Gastrocnemius medialis (tissue), 4 donors: ENCODE measurements around the gene RNF215. TPM values are rescaled to one million over a fixed set of nuclear protein-coding genes. Genes with fewer than 3 reads are reported as not detected.

ENCODE experiments used
- ATAC-seq, 2 donors: fragments of 150-250 bp; one replicate each; pipeline ENCODE4 v1.9.1; 2016
- DNase-seq, 2 donors: peaks; one replicate each; pipeline ENCODE4 v3.0.0-alpha.2; 2019
- H3K27ac ChIP-seq, 4 donors: fragments of 200-600 bp; sonication (generic); 1 replicate in 1 of 4; 2 replicates in 3 of 4; pipeline ENCODE4 v1.5.1; 2016 to 2018; ENCODE audit warnings: mild to moderate bottlenecking in 2 of 4, moderate library complexity in 1 of 4
- H3K27me3 ChIP-seq, 3 donors: fragments of 200-600 bp; sonication (generic) in 2 of 3; 1 replicate in 1 of 3; 2 replicates in 2 of 3; pipeline versions ENCODE4 v1.5.1 to v1.6.0; 2016 to 2019; ENCODE audit warnings: mild to moderate bottlenecking in 1 of 3, moderate library complexity in 1 of 3
- H3K36me3 ChIP-seq, 2 donors: fragments of 200-600 bp; sonication (generic) in 1 of 2; one replicate each; pipeline ENCODE4 v1.5.1; 2017 to 2018
- H3K4me1 ChIP-seq, 2 donors: fragments of 200-600 bp; sonication (generic) in 1 of 2; one replicate each; pipeline ENCODE4 v1.5.1; 2016 to 2017; ENCODE audit warnings: mild to moderate bottlenecking in 2 of 2
- H3K4me3 ChIP-seq, 4 donors: fragments of 200-600 bp; sonication (generic) in 3 of 4; 1 replicate in 1 of 4; 2 replicates in 3 of 4; pipeline ENCODE4 v1.5.1; 2016 to 2019; ENCODE audit warnings: mild to moderate bottlenecking in 2 of 4
- H3K9me3 ChIP-seq, 3 donors: fragments of 200-600 bp; sonication (generic) in 2 of 3; 1 replicate in 1 of 3; 2 replicates in 2 of 3; pipeline ENCODE4 v1.5.1; 2016 to 2019
- POLR2A ChIP-seq, 2 donors: fragments of 450-650 bp; IDR thresholded peaks; one replicate each; pipeline ENCODE4 v1.6.1; 2017; ENCODE audit warnings: antibody characterized with exemption in 2 of 2, mild to moderate bottlenecking in 2 of 2, moderate library complexity in 2 of 2
- in situ Hi-C, 4 donors: fragments of 200-750 bp; cut with MboI; loops; one replicate each; pipeline versions ENCODE4 v1.15.0 to v1.8.0; 2017; ENCODE audit warnings: low sequenced_read_pairs in 4 of 4
- intact Hi-C: fragments of 100-400 bp; cut with DNase I; formaldehyde crosslinking; loops from one replicate; pipeline ENCODE4 v1.15.1; 2023; ENCODE audit warnings: low total_unique reads
- total RNA-seq, 4 donors: library from RNA; depleted of rRNA; stranded (reverse); fragments of >200 nt; gene quantifications; one replicate each; pipeline versions ENCODE4 v1.1.0 to v1.2.3, GENCODE V29; 2016
- TF ChIP-seq, protein P1 (sequence below), 5 experiments: fragments of 450-650 bp in 3 of 5; fragments of 200-600 bp in 2 of 5; sonication (generic) in 2 of 5; IDR thresholded peaks in 4 of 5; conservative IDR thresholded peaks in 1 of 5; 1 replicate in 4 of 5; 2 replicates in 1 of 5; pipeline ENCODE4 v1.5.1; 2016 to 2019; ENCODE audit warnings: antibody characterized with exemption in 5 of 5, mild to moderate bottlenecking in 3 of 5, moderate library complexity in 3 of 5

Gene RNF215
- total RNA-seq, 4 donors from 2014 or later, result 4.7 to 11.2 (median 8.1) TPM

DNA sequence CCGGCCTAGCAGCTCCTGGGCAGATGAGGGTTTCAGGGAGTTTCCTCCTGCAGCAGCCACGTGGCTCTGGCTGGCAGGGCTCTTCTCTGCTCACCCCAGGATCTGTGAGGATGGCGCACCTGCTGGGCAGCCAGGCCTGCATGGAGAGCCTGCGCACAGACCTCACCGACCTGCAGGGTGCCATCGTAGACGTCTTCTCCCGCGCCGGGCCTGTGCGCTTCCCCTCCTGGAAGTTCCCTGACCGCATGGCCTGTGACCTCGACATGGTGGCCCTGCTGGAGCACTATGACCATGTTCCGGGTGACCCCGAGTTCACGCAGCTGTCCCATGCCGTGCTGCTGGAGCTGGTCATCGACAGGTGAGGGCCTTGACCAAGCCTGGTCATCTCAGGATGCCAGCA, 21.3 kb downstream of the RNF215 start:
- H3K9me3 ChIP-seq, result no peaks in the 10 kb centered on the region
- intact Hi-C loops (no loop called here), in situ Hi-C loops (loop anchor here in 1 of 4 donors (10.0 kb wide), 1 partner anchor 71 kb away; no protein-coding TSS in a partner anchor)
- no peaks in the 10 kb centered on the region for H3K36me3 ChIP-seq
- H3K4me1 ChIP-seq, result no peaks in the 10 kb centered on the region
- H3K4me3 ChIP-seq, result no peak overlapping the region
- no peaks in the 10 kb centered on the region for H3K27me3 ChIP-seq
- H3K27ac ChIP-seq, result no peak overlapping the region
- DNase-seq (no peak), ATAC-seq (no peak)
- TF ChIP-seq POLR2A (IDR thresholded peaks at IDR 0.05), result no peak
- TF ChIP-seq, protein P1, sequence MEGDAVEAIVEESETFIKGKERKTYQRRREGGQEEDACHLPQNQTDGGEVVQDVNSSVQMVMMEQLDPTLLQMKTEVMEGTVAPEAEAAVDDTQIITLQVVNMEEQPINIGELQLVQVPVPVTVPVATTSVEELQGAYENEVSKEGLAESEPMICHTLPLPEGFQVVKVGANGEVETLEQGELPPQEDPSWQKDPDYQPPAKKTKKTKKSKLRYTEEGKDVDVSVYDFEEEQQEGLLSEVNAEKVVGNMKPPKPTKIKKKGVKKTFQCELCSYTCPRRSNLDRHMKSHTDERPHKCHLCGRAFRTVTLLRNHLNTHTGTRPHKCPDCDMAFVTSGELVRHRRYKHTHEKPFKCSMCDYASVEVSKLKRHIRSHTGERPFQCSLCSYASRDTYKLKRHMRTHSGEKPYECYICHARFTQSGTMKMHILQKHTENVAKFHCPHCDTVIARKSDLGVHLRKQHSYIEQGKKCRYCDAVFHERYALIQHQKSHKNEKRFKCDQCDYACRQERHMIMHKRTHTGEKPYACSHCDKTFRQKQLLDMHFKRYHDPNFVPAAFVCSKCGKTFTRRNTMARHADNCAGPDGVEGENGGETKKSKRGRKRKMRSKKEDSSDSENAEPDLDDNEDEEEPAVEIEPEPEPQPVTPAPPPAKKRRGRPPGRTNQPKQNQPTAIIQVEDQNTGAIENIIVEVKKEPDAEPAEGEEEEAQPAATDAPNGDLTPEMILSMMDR (IDR thresholded peaks at IDR 0.05 in 4 of 5, conservative IDR thresholded peaks at IDR 0.05 in 1 of 5), result no peak

DNA sequence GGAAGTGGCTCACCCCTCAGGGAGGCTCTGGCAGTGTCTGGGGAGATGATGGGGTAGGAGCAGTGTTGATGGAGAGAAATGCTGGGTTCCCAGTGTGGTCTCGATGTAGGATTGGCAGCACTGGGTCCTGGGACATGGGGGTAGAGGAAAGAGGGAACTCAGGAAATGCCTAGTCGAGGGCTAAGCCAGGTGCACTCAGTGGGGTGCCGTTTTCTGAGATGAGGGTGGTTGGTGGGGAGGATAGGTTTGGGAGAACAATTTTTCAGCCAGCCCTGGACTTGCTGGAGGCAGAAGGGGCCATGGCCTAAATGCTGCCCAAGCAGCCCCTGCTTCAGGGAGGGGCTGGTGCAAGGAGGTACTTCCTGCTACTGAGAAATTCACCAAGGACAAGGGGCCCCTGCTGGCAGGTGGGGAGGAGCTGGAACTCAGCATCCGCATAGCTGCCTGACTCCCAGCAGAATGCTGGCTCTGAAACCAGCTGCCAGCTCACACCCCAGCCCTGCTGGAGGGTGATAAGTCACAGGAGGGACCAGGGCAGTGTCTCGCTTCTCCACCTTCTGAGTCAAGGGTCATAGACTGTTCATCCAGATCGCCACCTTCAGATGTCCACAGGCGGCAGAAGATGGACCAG, 24.4 kb downstream of the RNF215 start:
- no peaks in the 10 kb centered on the region for H3K9me3 ChIP-seq
- no peak for ATAC-seq
- no peaks in the 10 kb centered on the region for H3K36me3 ChIP-seq
- in situ Hi-C loops, result loop anchor here in 1 of 4 donors (10.0 kb wide), 1 partner anchor 68 kb away; no protein-coding TSS in a partner anchor
- H3K27ac ChIP-seq, result no peak overlapping the region
- intact Hi-C loops, result no loop called here
- no peaks in the 10 kb centered on the region for H3K27me3 ChIP-seq
- TF ChIP-seq, protein P1 (IDR thresholded peaks at IDR 0.05 in 4 of 5, conservative IDR thresholded peaks at IDR 0.05 in 1 of 5), result no peak
- no peak for TF ChIP-seq POLR2A (IDR thresholded peaks at IDR 0.05)
- no peak for DNase-seq
- H3K4me3 ChIP-seq, result no peak overlapping the region
- H3K4me1 ChIP-seq, result peaks cover 0 to under 1% of the 10 kb centered on the region in 2 donors

DNA sequence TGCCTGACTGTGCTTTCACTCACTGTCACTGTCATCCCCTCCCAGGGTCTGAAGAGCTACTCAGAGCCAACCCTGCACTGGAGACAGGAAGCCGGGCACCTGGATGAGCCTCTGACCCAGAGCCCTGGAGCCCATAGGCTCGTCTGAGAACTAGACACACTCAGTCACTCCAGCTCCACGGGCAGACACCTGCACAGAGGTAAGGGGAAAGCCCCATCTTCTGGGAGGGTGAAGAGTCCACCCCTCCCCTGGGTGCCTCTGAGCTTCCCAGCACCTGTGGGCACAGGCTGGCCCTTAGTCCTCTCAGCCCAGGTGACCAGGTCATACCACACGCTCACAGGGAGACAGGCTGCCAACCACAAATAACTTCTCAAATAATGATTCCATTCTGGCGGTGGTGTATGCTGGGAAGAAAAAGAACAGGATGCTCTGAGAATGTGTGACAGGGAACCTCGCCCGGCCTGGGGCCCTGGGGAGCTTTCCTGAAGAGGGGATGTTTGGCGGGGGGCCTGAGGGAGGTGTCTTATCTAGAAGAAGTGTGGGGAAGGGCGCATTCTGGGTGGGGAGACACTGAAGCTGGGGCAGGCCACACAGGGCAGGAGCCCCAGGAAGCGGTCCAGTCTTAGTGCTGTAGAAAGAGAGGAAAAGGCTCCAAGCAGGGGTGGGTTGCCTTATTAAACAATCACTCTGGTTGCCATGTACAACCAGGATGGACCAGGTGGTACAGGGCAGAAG, 25.1 kb downstream of the RNF215 start:
- Histone ChIP-seq H3K4me1 (peaks cover 3 to 7% of the 10 kb centered on the region in 2 donors), H3K4me3 (no peak overlapping the region), H3K27ac (no peak overlapping the region), H3K27me3 (no peaks in the 10 kb centered on the region), H3K9me3 (no peaks in the 10 kb centered on the region), H3K36me3 (no peaks in the 10 kb centered on the region)
- in situ Hi-C loops, result loop anchor here in 1 of 4 donors (10.0 kb wide), 1 partner anchor 67 kb away; no protein-coding TSS in a partner anchor
- no peak for TF ChIP-seq POLR2A (IDR thresholded peaks at IDR 0.05)
- TF ChIP-seq, protein P1 (IDR thresholded peaks at IDR 0.05 in 4 of 5, conservative IDR thresholded peaks at IDR 0.05 in 1 of 5), result no peak
- DNase-seq (no peak), ATAC-seq (no peak)
- intact Hi-C loops, result no loop called here

DNA sequence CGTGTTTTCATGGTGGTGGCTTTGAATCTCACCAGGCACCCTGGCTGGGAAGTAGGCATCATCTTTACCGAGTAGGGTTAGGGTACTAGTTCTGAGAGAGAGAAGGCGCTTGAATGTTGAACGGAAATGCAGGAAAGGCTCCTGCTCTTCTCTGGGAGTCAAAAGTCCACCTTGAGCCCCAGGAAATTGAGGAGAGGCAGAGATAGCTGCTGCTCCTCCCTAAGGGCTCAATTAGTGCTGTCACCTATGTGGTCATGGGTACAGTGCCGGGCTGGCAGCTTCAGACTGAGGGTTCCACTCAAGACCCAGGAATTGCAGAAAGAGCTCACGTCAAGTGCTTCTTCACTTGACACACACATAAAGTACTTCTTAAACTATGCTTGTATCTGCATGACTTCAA, 28.7 kb downstream of the RNF215 start:
- no peak for TF ChIP-seq POLR2A (IDR thresholded peaks at IDR 0.05)
- TF ChIP-seq, protein P1 (IDR thresholded peaks at IDR 0.05 in 4 of 5, conservative IDR thresholded peaks at IDR 0.05 in 1 of 5), result no peak
- intact Hi-C loops, result no loop called here
- H3K4me3 ChIP-seq, result no peak overlapping the region
- no peaks in the 10 kb centered on the region for H3K36me3 ChIP-seq
- in situ Hi-C loops, result no loop called here
- no peak for DNase-seq
- no peak overlapping the region for H3K27ac ChIP-seq
- no peaks in the 10 kb centered on the region for H3K27me3 ChIP-seq
- no peak for ATAC-seq
- peaks cover 23 to 32% of the 10 kb centered on the region in 2 donors for H3K4me1 ChIP-seq
- H3K9me3 ChIP-seq, result no peaks in the 10 kb centered on the region
